SK-N-MC (cell line): ENCODE measurements around the gene CINP.
"Not testable (repeated sequence)": the region's sequence is repeated elsewhere in the genome, so short reads cannot be mapped to it uniquely, and the experiment has no call there.

Experiments used
- DNase-seq: peaks from one replicate; pipeline ENCODE4 v3.0.0-alpha.2; 2011; ENCODE audit warnings: low read depth, low spot score
- H3K27ac ChIP-seq: fragments of 200-600 bp; sonication (generic); 2 replicates; pipeline ENCODE4 v1.5.1; 2016; ENCODE audit warnings: mixed run types
- H3K36me3 ChIP-seq: fragments of 200-600 bp; sonication (generic); 2 replicates; pipeline ENCODE4 v1.6.1; 2017; ENCODE audit warnings: antibody characterized with exemption, low read length, mixed read lengths; ENCODE audit not compliant: insufficient read depth
- H3K4me3 ChIP-seq: fragments of 200-600 bp; sonication (generic); 2 replicates; pipeline ENCODE4 v1.5.1; 2016
- H3K9ac ChIP-seq: fragments of 200-600 bp; sonication (generic); 2 replicates; pipeline ENCODE4 v1.8.0; 2017; ENCODE audit warnings: mixed run types, mixed read lengths; ENCODE audit not compliant: insufficient read length
- H3K9me3 ChIP-seq: fragments of 200-600 bp; sonication (generic); 2 replicates; pipeline ENCODE4 v1.6.1; 2017; ENCODE audit warnings: low read depth, mild to moderate bottlenecking, antibody characterized with exemption, low read length, moderate library complexity, mixed read lengths
- EZH2 ChIP-seq: fragments of 200-600 bp; sonication (generic); IDR thresholded peaks from one replicate; pipeline ENCODE4 v1.6.1; 2017; ENCODE audit warnings: antibody characterized with exemption
- FOXP2 ChIP-seq: optimal IDR thresholded peaks from 2 replicates; pipeline ENCODE3; 2011; ENCODE audit warnings: mild to moderate bottlenecking, moderate library complexity; ENCODE audit not compliant: insufficient read depth; ENCODE audit errors: extremely low read length, control extremely low read depth
- POLR2AphosphoS5 ChIP-seq: IDR thresholded peaks from 2 replicates; pipeline ENCODE4 v1.6.1; 2012; ENCODE audit warnings: mild to moderate bottlenecking, low read depth, low read length, borderline replicate concordance

The CINP gene

GRCh38 chr14:102362084-102362483, 606 bp downstream of the CINP start:
- Histone ChIP-seq H3K27ac (no peak overlapping the region), H3K4me3 (peak overlapping the region; percentile 94), H3K9me3 (no peaks in the 10 kb centered on the region), H3K36me3 (peaks cover 15% of the 10 kb centered on the region), H3K9ac (peak overlapping the region; percentile 95)
- TF ChIP-seq EZH2, result no peak
- TF ChIP-seq POLR2AphosphoS5, result no peak
- no peak for TF ChIP-seq FOXP2
- DNase-seq, result no peak

GRCh38 chr14:102360388-102360787, 2.3 kb downstream of the CINP start:
- Histone ChIP-seq H3K4me3 (no peak overlapping the region), H3K27ac (no peak overlapping the region), H3K9ac (no peak overlapping the region), H3K9me3 (no peaks in the 10 kb centered on the region), H3K36me3 (peaks cover 20% of the 10 kb centered on the region)
- no peak for DNase-seq
- TF ChIP-seq POLR2AphosphoS5 (no peak), EZH2 (no peak), FOXP2 (no peak)

- H3K9ac ChIP-seq, result no peak overlapping the region
- H3K9me3 ChIP-seq, result no peaks in the 10 kb centered on the region
- no peak overlapping the region for H3K4me3 ChIP-seq
- no peak overlapping the region for H3K27ac ChIP-seq
- DNase-seq, result no peak
- TF ChIP-seq POLR2AphosphoS5, result no peak
- no peak for TF ChIP-seq FOXP2
- no peak for TF ChIP-seq EZH2
- H3K36me3 ChIP-seq, result peaks cover 29% of the 10 kb centered on the region
Observed at GRCh38 chr14:102359341-102359740, 3.3 kb downstream of the CINP start.

- no peaks in the 10 kb centered on the region for H3K9me3 ChIP-seq
- H3K4me3 ChIP-seq, result no peak overlapping the region
- no peak overlapping the region for H3K9ac ChIP-seq
- DNase-seq, result no peak
- peaks cover 37% of the 10 kb centered on the region for H3K36me3 ChIP-seq
- H3K27ac ChIP-seq, result no peak overlapping the region
- TF ChIP-seq FOXP2, result no peak
- TF ChIP-seq POLR2AphosphoS5, result no peak
- TF ChIP-seq EZH2, result no peak
Observed at GRCh38 chr14:102356280-102356679, 6.4 kb downstream of the CINP start.

- H3K4me3 ChIP-seq, result no peak overlapping the region
- no peak for DNase-seq
- no peaks in the 10 kb centered on the region for H3K9me3 ChIP-seq
- no peak overlapping the region for H3K27ac ChIP-seq
- no peak overlapping the region for H3K9ac ChIP-seq
- H3K36me3 ChIP-seq, result peaks cover 40% of the 10 kb centered on the region; the same call in 1 of the 2 replicates
- no peak for TF ChIP-seq FOXP2
- TF ChIP-seq POLR2AphosphoS5, result no peak
- no peak for TF ChIP-seq EZH2
Observed at GRCh38 chr14:102353126-102353619, 9.5 kb downstream of the CINP start.

GRCh38 chr14:102352213-102352612, 10.5 kb downstream of the CINP start:
- H3K9ac ChIP-seq, result no peak overlapping the region
- no peak overlapping the region for H3K4me3 ChIP-seq
- peaks cover 35% of the 10 kb centered on the region; the same call in 1 of the 2 replicates for H3K36me3 ChIP-seq
- DNase-seq, result no peak
- no peaks in the 10 kb centered on the region for H3K9me3 ChIP-seq
- TF ChIP-seq EZH2, result no peak
- TF ChIP-seq POLR2AphosphoS5, result no peak
- TF ChIP-seq FOXP2, result no peak
- no peak overlapping the region for H3K27ac ChIP-seq

GRCh38 chr14:102351593-102351992, 11.1 kb downstream of the CINP start:
- not testable (repeated sequence) for H3K9me3 ChIP-seq, H3K9ac ChIP-seq, DNase-seq, H3K27ac ChIP-seq, H3K4me3 ChIP-seq
- peaks cover 35% of the 10 kb centered on the region; the same call in 1 of the 2 replicates for H3K36me3 ChIP-seq

GRCh38 chr14:102351023-102351422, 11.7 kb downstream of the CINP start:
- peaks cover 35% of the 10 kb centered on the region; the same call in 1 of the 2 replicates for H3K36me3 ChIP-seq
- TF ChIP-seq POLR2AphosphoS5, result no peak
- no peak for TF ChIP-seq FOXP2
- TF ChIP-seq EZH2, result no peak
- H3K4me3 ChIP-seq, result no peak overlapping the region
- no peaks in the 10 kb centered on the region for H3K9me3 ChIP-seq
- no peak overlapping the region for H3K9ac ChIP-seq
- no peak overlapping the region for H3K27ac ChIP-seq
- no peak for DNase-seq

GRCh38 chr14:102348376-102348775, 14.3 kb downstream of the CINP start:
- no peak for DNase-seq
- no peak overlapping the region for H3K4me3 ChIP-seq
- no peak overlapping the region for H3K27ac ChIP-seq
- no peak overlapping the region for H3K9ac ChIP-seq
- TF ChIP-seq POLR2AphosphoS5, result no peak
- TF ChIP-seq FOXP2, result no peak
- no peak for TF ChIP-seq EZH2
- H3K36me3 ChIP-seq, result peaks cover 32% of the 10 kb centered on the region; the same call in 1 of the 2 replicates
- H3K9me3 ChIP-seq, result no peaks in the 10 kb centered on the region
